PFSK-1 (cell line): Measurements from ENCODE around the gene SETDB1.

Experiments
- FOXP2 ChIP-seq: optimal IDR thresholded peaks from 2 replicates; pipeline ENCODE3; 2011; ENCODE audit warnings: borderline replicate concordance, control low read depth, inconsistent platforms; ENCODE audit not compliant: insufficient read depth; ENCODE audit errors: extremely low read length, extremely low read depth
- TF ChIP-seq, protein P1 (sequence below), 2 experiments: IDR thresholded peaks; 2 replicates each; pipeline versions ENCODE4 v1.6.1 to v1.8.0; 2011 to 2012; ENCODE audit warnings: low read depth in 2 of 2, low read length in 2 of 2, control low read depth in 1 of 2, inconsistent platforms in 1 of 2, mild to moderate bottlenecking in 1 of 2, moderate library complexity in 1 of 2; ENCODE audit not compliant: insufficient read depth in 1 of 2

GRCh38 chr1:151012684-151013471 lies 86.7 kb downstream of the SETDB1 start:
- TF ChIP-seq, protein P1, sequence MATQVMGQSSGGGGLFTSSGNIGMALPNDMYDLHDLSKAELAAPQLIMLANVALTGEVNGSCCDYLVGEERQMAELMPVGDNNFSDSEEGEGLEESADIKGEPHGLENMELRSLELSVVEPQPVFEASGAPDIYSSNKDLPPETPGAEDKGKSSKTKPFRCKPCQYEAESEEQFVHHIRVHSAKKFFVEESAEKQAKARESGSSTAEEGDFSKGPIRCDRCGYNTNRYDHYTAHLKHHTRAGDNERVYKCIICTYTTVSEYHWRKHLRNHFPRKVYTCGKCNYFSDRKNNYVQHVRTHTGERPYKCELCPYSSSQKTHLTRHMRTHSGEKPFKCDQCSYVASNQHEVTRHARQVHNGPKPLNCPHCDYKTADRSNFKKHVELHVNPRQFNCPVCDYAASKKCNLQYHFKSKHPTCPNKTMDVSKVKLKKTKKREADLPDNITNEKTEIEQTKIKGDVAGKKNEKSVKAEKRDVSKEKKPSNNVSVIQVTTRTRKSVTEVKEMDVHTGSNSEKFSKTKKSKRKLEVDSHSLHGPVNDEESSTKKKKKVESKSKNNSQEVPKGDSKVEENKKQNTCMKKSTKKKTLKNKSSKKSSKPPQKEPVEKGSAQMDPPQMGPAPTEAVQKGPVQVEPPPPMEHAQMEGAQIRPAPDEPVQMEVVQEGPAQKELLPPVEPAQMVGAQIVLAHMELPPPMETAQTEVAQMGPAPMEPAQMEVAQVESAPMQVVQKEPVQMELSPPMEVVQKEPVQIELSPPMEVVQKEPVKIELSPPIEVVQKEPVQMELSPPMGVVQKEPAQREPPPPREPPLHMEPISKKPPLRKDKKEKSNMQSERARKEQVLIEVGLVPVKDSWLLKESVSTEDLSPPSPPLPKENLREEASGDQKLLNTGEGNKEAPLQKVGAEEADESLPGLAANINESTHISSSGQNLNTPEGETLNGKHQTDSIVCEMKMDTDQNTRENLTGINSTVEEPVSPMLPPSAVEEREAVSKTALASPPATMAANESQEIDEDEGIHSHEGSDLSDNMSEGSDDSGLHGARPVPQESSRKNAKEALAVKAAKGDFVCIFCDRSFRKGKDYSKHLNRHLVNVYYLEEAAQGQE (IDR thresholded peaks at IDR 0.05; ENCODE audit: insufficient read depth in 1 of 2, low read depth in 2 of 2, low read length in 2 of 2) = no peak
- TF ChIP-seq FOXP2 = no peak
